Vagina (tissue), 2 donors: ENCODE measurements around the gene HACD4. TPM values are rescaled to one million over a fixed set of nuclear protein-coding genes. Genes with fewer than 3 reads are reported as not detected.
"Not testable (repeated sequence)": the region's sequence is repeated elsewhere in the genome, so short reads cannot be mapped to it uniquely, and the experiment has no call there.

Source experiments
- DNase-seq, 2 donors: peaks; one replicate each; pipeline ENCODE4 v3.0.0-alpha.2; 2017; ENCODE audit errors: extremely low spot score in 2 of 2
- H3K27ac ChIP-seq: fragments of 200-600 bp; sonication (generic); one replicate; pipeline ENCODE4 v1.5.1; 2019
- H3K27me3 ChIP-seq: fragments of 200-600 bp; sonication (generic); one replicate; pipeline ENCODE4 v1.5.1; 2019
- H3K36me3 ChIP-seq, 2 donors: fragments of 200-600 bp; sonication (generic); one replicate each; pipeline ENCODE4 v1.5.1; 2017 to 2019
- H3K4me1 ChIP-seq: fragments of 200-600 bp; sonication (generic); one replicate; pipeline ENCODE4 v1.5.1; 2019
- H3K4me3 ChIP-seq, 2 donors: fragments of 200-600 bp; sonication (generic); 1 replicate in 1 of 2; 2 replicates in 1 of 2; pipeline ENCODE4 v1.5.1; 2016 to 2019
- H3K9me3 ChIP-seq: fragments of 200-600 bp; sonication (generic); one replicate; pipeline ENCODE4 v1.5.1; 2019
- CTCF ChIP-seq, 3 experiments: fragments of 450-650 bp in 2 of 3; fragments of 200-600 bp in 1 of 3; sonication (generic) in 1 of 3; IDR thresholded peaks; one replicate each; pipeline ENCODE4 v1.5.1; 2017 to 2019; ENCODE audit warnings: antibody characterized with exemption in 3 of 3, mild to moderate bottlenecking in 2 of 3, moderate library complexity in 2 of 3
- POLR2A ChIP-seq, 2 donors: fragments of 450-650 bp; IDR thresholded peaks; one replicate each; pipeline ENCODE4 v1.6.1; 2017; ENCODE audit warnings: antibody characterized with exemption in 2 of 2, mild to moderate bottlenecking in 2 of 2, moderate library complexity in 2 of 2
- POLR2AphosphoS5 ChIP-seq, 2 donors: sonication (generic); formaldehyde crosslinking; IDR thresholded peaks; one replicate each; pipeline ENCODE4 v1.9.0; 2017; ENCODE audit warnings: antibody characterized with exemption in 2 of 2, mild to moderate bottlenecking in 2 of 2, low read depth in 1 of 2; ENCODE audit not compliant: insufficient read depth in 1 of 2
- intact Hi-C: fragments of 100-400 bp; cut with DNase I; formaldehyde crosslinking; loops from one replicate; pipeline ENCODE4 v1.15.1; 2023
- total RNA-seq: library from RNA; depleted of rRNA; stranded (reverse); fragments of >200 nt; gene quantifications from one replicate; pipeline ENCODE4 v1.2.3, GENCODE V29; 2016

The HACD4 gene
- total RNA-seq, 1 donor from 2014 or later: 3.2 TPM

- TF ChIP-seq POLR2AphosphoS5 (IDR thresholded peaks at IDR 0.05; ENCODE audit: insufficient read depth in 1 of 2, low read depth in 1 of 2): no peak
- no peak for TF ChIP-seq CTCF (IDR thresholded peaks at IDR 0.05)
- TF ChIP-seq POLR2A (IDR thresholded peaks at IDR 0.05): no peak
- DNase-seq: no peak
- Histone ChIP-seq H3K27ac (peak overlapping the region; percentile 47), H3K9me3 (no peaks in the 10 kb centered on the region), H3K36me3 (no peaks in the 10 kb centered on the region), H3K4me3 (no peak overlapping the region), H3K27me3 (no peaks in the 10 kb centered on the region), H3K4me1 (peaks cover 19% of the 10 kb centered on the region)
- intact Hi-C loops: no loop called here
Observed at GRCh38 chr9:20980832-20981455, 50.5 kb downstream of the HACD4 start.

GRCh38 chr9:20978249-20978648, 53.2 kb downstream of the HACD4 start:
- no peaks in the 10 kb centered on the region for H3K27me3 ChIP-seq
- peaks cover 4% of the 10 kb centered on the region for H3K4me1 ChIP-seq
- H3K9me3 ChIP-seq: no peaks in the 10 kb centered on the region
- no peak for DNase-seq
- H3K4me3 ChIP-seq: no peak overlapping the region
- intact Hi-C loops: no loop called here
- no peaks in the 10 kb centered on the region for H3K36me3 ChIP-seq
- H3K27ac ChIP-seq: no peak overlapping the region
- TF ChIP-seq POLR2A (IDR thresholded peaks at IDR 0.05): no peak
- TF ChIP-seq CTCF (IDR thresholded peaks at IDR 0.05): no peak
- no peak for TF ChIP-seq POLR2AphosphoS5 (IDR thresholded peaks at IDR 0.05; ENCODE audit: insufficient read depth in 1 of 2, low read depth in 1 of 2)

GRCh38 chr9:20974191-20974938, 57.1 kb downstream of the HACD4 start:
- DNase-seq, H3K27me3 ChIP-seq, H3K9me3 ChIP-seq, H3K4me3 ChIP-seq, H3K36me3 ChIP-seq, H3K4me1 ChIP-seq, intact Hi-C loops, H3K27ac ChIP-seq: not testable (repeated sequence)

GRCh38 chr9:20973246-20973947, 58.0 kb downstream of the HACD4 start:
- H3K4me3 ChIP-seq, DNase-seq, H3K27ac ChIP-seq, H3K4me1 ChIP-seq, H3K36me3 ChIP-seq, intact Hi-C loops, H3K9me3 ChIP-seq, H3K27me3 ChIP-seq: not testable (repeated sequence)

- Histone ChIP-seq H3K4me1 (no peaks in the 10 kb centered on the region), H3K27ac (no peak overlapping the region), H3K36me3 (no peaks in the 10 kb centered on the region), H3K4me3 (no peak overlapping the region), H3K9me3 (no peaks in the 10 kb centered on the region), H3K27me3 (no peaks in the 10 kb centered on the region)
- intact Hi-C loops: no loop called here
- TF ChIP-seq CTCF (IDR thresholded peaks at IDR 0.05) (no peak), POLR2A (IDR thresholded peaks at IDR 0.05) (no peak), POLR2AphosphoS5 (IDR thresholded peaks at IDR 0.05; ENCODE audit: insufficient read depth in 1 of 2, low read depth in 1 of 2) (no peak)
- DNase-seq: no peak
Observed at GRCh38 chr9:20972684-20973083, 58.8 kb downstream of the HACD4 start.
